Stimulated activated CD4-positive, alpha-beta T cell treated with anti-CD3 and anti-CD28 coated beads, Interleukin-1b, Interleukin-23, amount 100 ng/mL, for 4 hours (primary cell): ENCODE measurements around the gene LGI2.

Experiments
- DNase-seq, 2 donors: peaks; one replicate each; pipeline ENCODE4 v3.0.0-alpha.2; 2020; ENCODE audit warnings: low read depth in 2 of 2

LGI2 gene

DNA sequence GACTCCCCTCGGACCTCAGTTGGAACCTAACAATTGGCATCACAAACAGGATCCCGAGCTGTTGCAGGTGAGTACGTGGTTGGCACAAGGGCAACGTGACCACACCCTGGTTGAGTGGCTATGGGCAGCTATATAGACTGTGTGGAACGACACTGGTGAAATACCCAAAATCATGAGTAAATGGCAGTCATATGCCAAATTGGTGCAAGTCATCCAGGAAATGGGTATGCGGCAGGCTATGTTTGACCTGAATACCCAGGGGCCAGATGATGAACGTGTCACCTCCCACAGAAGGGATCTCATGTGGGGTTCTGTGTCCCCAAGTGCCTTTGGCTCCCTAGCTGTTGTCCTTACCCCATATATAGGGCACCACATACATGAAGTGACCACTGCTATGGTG lies 64.7 kb downstream of the LGI2 start:
- DNase-seq = no peak

DNA sequence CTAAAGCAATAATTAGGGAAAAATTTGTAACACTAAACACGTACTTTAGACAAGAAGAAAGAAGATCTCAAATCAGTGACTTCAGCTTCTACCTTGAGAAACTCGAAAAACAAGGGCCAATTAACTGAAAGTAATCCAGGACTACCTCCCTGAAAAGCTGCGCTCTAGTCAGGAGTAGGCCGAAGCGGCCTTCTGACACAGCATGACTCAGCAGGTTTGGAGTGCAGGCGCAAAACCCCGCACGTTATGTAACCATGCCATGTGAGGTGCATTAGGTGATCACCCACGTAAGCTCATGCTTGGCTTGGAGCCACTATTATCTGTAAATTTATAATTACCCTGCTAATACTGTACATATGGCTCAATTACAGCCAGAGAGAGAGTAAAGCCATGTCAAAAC lies 65.1 kb downstream of the LGI2 start:
- DNase-seq = no peak

- no peak for DNase-seq
Observed at GRCh38 chr4:24963277-24963676, 67.5 kb downstream of the LGI2 start.

DNA sequence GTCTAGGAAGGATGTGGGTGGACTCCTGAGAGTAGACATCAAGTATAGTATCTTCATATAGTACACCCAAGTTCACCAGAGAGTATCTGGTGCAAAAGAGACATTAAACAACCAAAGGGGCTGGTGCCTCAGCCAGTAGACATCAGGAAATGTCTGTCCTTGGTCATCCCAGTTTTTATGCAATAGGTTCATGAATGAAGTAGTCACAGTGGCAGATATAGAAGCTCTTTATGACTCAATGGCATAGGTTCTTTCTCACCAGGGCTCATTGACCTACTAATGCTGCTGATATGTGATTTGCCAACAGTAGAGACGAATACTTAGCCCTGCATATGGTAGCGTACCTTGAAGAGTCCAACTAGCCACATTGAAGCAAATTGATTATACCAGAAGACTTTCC lies 72.9 kb downstream of the LGI2 start:
- DNase-seq = no peak

GRCh38 chr4:24956763-24957162 lies 74.0 kb downstream of the LGI2 start:
- no peak for DNase-seq

DNA sequence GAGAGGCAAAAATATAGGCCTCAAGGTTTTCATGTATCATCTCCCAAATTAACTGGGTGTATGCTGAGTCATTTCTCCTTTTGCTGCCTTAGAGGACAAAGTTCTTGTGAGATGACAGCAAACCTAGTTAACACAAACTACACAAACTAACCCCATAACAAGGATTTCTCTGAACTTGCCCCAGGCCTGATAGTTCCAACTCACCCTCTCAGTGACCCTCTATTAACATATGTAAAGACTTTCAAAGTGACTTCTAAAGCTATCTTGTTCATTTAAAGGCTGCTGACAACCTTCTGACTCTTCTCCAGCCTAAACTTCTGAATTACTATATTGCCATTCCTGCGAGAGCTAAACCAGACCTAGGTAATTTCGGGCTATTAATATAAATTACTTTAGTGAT lies 74.7 kb downstream of the LGI2 start:
- no peak for DNase-seq

- DNase-seq = no peak
Observed at GRCh38 chr4:24952667-24953066, 78.1 kb downstream of the LGI2 start.

DNA sequence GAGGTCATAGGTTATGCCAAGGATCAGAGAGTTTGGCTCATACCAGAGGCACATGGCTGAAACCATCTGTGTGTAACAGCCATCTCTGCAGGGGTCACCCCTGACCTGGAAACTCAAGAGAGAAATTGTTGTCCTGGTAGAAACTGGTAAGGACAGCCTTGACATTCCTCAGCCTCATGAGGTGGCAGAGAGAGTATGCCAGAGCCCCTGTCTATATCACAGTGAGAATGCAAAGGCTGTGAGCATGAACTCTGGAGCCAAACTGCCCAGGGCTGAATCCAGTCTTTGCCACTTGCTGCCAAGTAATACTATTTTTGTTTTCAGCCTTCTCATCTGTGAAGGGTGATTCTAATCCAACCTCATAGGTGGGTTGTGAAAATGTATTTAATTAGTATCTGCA lies 80.8 kb downstream of the LGI2 start:
- no peak for DNase-seq
